H9 (cell line): ENCODE measurements around the gene YAF2. TPM values are rescaled to one million over a fixed set of nuclear protein-coding genes. Genes with fewer than 3 reads are reported as not detected.

Experiments used
- DNase-seq: peaks from one replicate; pipeline ENCODE4 v3.0.0-alpha.2; 2017
- H2AFZ ChIP-seq: one replicate; pipeline ENCODE4 v1.6.1; 2013; ENCODE audit warnings: mild to moderate bottlenecking, low read length, control low read depth, moderate library complexity
- H2AK5ac ChIP-seq: 2 replicates; pipeline ENCODE4 v1.6.1; 2013; ENCODE audit warnings: low read length, control low read depth, mixed read lengths; ENCODE audit not compliant: insufficient read length
- H2BK120ac ChIP-seq: one replicate; pipeline ENCODE4 v1.6.1; 2013; ENCODE audit warnings: low read depth, mild to moderate bottlenecking, low read length, control low read depth, inconsistent platforms; ENCODE audit not compliant: poor library complexity, severe bottlenecking
- H2BK12ac ChIP-seq: 2 replicates; pipeline ENCODE4 v1.6.1; 2013; ENCODE audit warnings: low read length, control low read depth, mixed read lengths, low read depth; ENCODE audit not compliant: insufficient read length
- H2BK15ac ChIP-seq: 2 replicates; pipeline ENCODE4 v1.6.1; 2013; ENCODE audit warnings: low read depth, low read length, control low read depth
- H2BK20ac ChIP-seq: one replicate; pipeline ENCODE4 v1.6.1; 2013; ENCODE audit warnings: low read depth, mild to moderate bottlenecking, low read length, control low read depth, inconsistent platforms; ENCODE audit not compliant: poor library complexity, severe bottlenecking
- H2BK5ac ChIP-seq: 2 replicates; pipeline ENCODE4 v1.6.1; 2013; ENCODE audit warnings: low read length, control low read depth, mixed read lengths; ENCODE audit not compliant: insufficient read length
- H3K14ac ChIP-seq: 2 replicates; pipeline ENCODE4 v1.6.1; 2013; ENCODE audit warnings: low read length, control low read depth; ENCODE audit not compliant: insufficient read depth
- H3K18ac ChIP-seq: 2 replicates; pipeline ENCODE4 v1.6.1; 2013; ENCODE audit warnings: low read depth, mild to moderate bottlenecking, mixed read lengths, low read length, control low read depth; ENCODE audit not compliant: insufficient read length
- H3K23ac ChIP-seq: 2 replicates; pipeline ENCODE4 v1.6.1; 2013; ENCODE audit warnings: low read length, control low read depth, mixed read lengths, low read depth; ENCODE audit not compliant: insufficient read length
- H3K23me2 ChIP-seq: 2 replicates; pipeline ENCODE4 v1.6.1; 2013; ENCODE audit warnings: low read depth, mild to moderate bottlenecking, mixed read lengths, low read length, control low read depth; ENCODE audit not compliant: insufficient read length, poor library complexity, severe bottlenecking
- H3K27ac ChIP-seq: 2 replicates; pipeline ENCODE4 v1.5.1; 2013; ENCODE audit warnings: low read length, control low read depth, mixed read lengths, low read depth; ENCODE audit not compliant: insufficient read length
- H3K27me3 ChIP-seq: 2 replicates; pipeline ENCODE4 v1.6.1; 2013; ENCODE audit warnings: low read length, control low read depth, inconsistent platforms; ENCODE audit not compliant: insufficient read depth
- H3K4ac ChIP-seq: 2 replicates; pipeline ENCODE4 v1.6.1; 2013; ENCODE audit warnings: low read depth, mild to moderate bottlenecking, control low read depth, inconsistent platforms, low read length, moderate library complexity
- H3K4me1 ChIP-seq: 2 replicates; pipeline ENCODE4 v1.6.1; 2013; ENCODE audit warnings: low read length, control low read depth, inconsistent platforms; ENCODE audit not compliant: insufficient read depth
- H3K4me2 ChIP-seq: 2 replicates; pipeline ENCODE4 v1.6.1; 2013; ENCODE audit warnings: low read length, control low read depth, mixed read lengths; ENCODE audit not compliant: insufficient read length, insufficient read depth
- H3K56ac ChIP-seq: 2 replicates; pipeline ENCODE4 v1.6.1; 2013; ENCODE audit warnings: low read depth, mild to moderate bottlenecking, mixed read lengths, low read length, control low read depth; ENCODE audit not compliant: insufficient read length
- H3K79me1 ChIP-seq: 2 replicates; pipeline ENCODE4 v1.6.1; 2013; ENCODE audit warnings: low read depth, mild to moderate bottlenecking, moderate library complexity, low read length, control low read depth, inconsistent platforms; ENCODE audit not compliant: insufficient read depth, poor library complexity, severe bottlenecking
- H3K79me2 ChIP-seq: 2 replicates; pipeline ENCODE4 v1.6.1; 2013; ENCODE audit warnings: low read length, control low read depth, inconsistent platforms; ENCODE audit not compliant: insufficient read depth
- H3K9ac ChIP-seq: 2 replicates; pipeline ENCODE4 v1.6.1; 2013; ENCODE audit warnings: low read length, control low read depth, mixed read lengths; ENCODE audit not compliant: insufficient read length; ENCODE audit errors: extremely low read depth
- H3K9me3 ChIP-seq: one replicate; pipeline ENCODE4 v1.6.1; 2013; ENCODE audit warnings: low read depth, low read length, inconsistent platforms; ENCODE audit not compliant: control insufficient read depth
- H3T11ph ChIP-seq: one replicate; pipeline ENCODE4 v1.6.1; 2013; ENCODE audit warnings: mild to moderate bottlenecking, low read length, control low read depth, inconsistent platforms
- H4K20me1 ChIP-seq: one replicate; pipeline ENCODE4 v1.6.1; 2013; ENCODE audit not compliant: control insufficient read depth, insufficient read length, insufficient read depth
- H4K5ac ChIP-seq: 2 replicates; pipeline ENCODE4 v1.6.1; 2013; ENCODE audit warnings: low read depth, mild to moderate bottlenecking, mixed read lengths, low read length, control low read depth; ENCODE audit not compliant: insufficient read length
- H4K8ac ChIP-seq: replicated peaks from 2 replicates; pipeline ENCODE4 v1.6.1; 2013; ENCODE audit warnings: low read length, control low read depth, mixed read lengths, low read depth; ENCODE audit not compliant: insufficient read length
- H4K91ac ChIP-seq: 2 replicates; pipeline ENCODE4 v1.6.1; 2013; ENCODE audit warnings: low read depth, mild to moderate bottlenecking, moderate library complexity, mixed read lengths, low read length, control low read depth; ENCODE audit not compliant: insufficient read length
- H3K27ac Mint-ChIP-seq, 3 experiments: 2 replicates in 2 of 3; 3 replicates in 1 of 3; pipeline ENCODE4 v1.8.0; 2020 to 2021; ENCODE audit warnings: mixed read lengths in 3 of 3, mild to moderate bottlenecking in 1 of 3, moderate library complexity in 1 of 3
- H3K27me3 Mint-ChIP-seq: 2 replicates; pipeline ENCODE4 v1.8.0; 2021; ENCODE audit warnings: low read depth, mild to moderate bottlenecking, moderate library complexity, mixed read lengths
- H3K36me3 Mint-ChIP-seq, 3 experiments: 2 replicates in 2 of 3; 3 replicates in 1 of 3; pipeline ENCODE4 v1.8.0; 2020 to 2021; ENCODE audit warnings: low read depth in 3 of 3, mixed read lengths in 3 of 3; ENCODE audit not compliant: insufficient read depth in 1 of 3
- H3K4me1 Mint-ChIP-seq, 2 experiments: 2 replicates each; pipeline ENCODE4 v1.8.0; 2020; ENCODE audit warnings: mixed read lengths in 2 of 2
- H3K4me3 Mint-ChIP-seq, 2 experiments: 2 replicates in 1 of 2; 3 replicates in 1 of 2; pipeline ENCODE4 v1.8.0; 2020 to 2021; ENCODE audit warnings: mild to moderate bottlenecking in 2 of 2, mixed read lengths in 2 of 2, moderate library complexity in 1 of 2
- H3K9me3 Mint-ChIP-seq, 2 experiments: 2 replicates in 1 of 2; 3 replicates in 1 of 2; pipeline ENCODE4 v1.8.0; 2020; ENCODE audit warnings: mild to moderate bottlenecking in 2 of 2, mixed read lengths in 2 of 2, moderate library complexity in 1 of 2
- CTCF ChIP-seq: fragments of 200-600 bp; sonication (generic); conservative IDR thresholded peaks from 3 replicates; pipeline ENCODE4 v1.8.0; 2021; ENCODE audit warnings: antibody characterized with exemption, mild to moderate bottlenecking
- total RNA-seq: library from RNA; stranded (reverse); gene quantifications from 2 replicates; pipeline ENCODE4 v1.2.1, GENCODE V29; 2021

The YAF2 gene
- total RNA-seq, 1 experiment from 2014 or later, result 1.9 TPM

GRCh38 chr12:42199007-42199406 is 39.0 kb downstream of the YAF2 start:
- Histone ChIP-seq H3K4me2 (no peak overlapping the region), H3K79me1 (no peaks in the 10 kb centered on the region), H2BK120ac (no peak overlapping the region), H3T11ph (no peak overlapping the region), H3K4me1 (no peaks in the 10 kb centered on the region), H3K9ac (no peak overlapping the region), H3K4ac (no peak overlapping the region), H2AFZ (no peak overlapping the region), H3K56ac (no peak overlapping the region), H3K18ac (no peak overlapping the region), H4K20me1 (no peaks in the 10 kb centered on the region), H2AK5ac (no peak overlapping the region), H4K91ac (no peak overlapping the region), H2BK5ac (no peak overlapping the region), H2BK12ac (no peak overlapping the region), H3K27ac (no peak overlapping the region), H2BK20ac (no peak overlapping the region), H3K14ac (no peak overlapping the region), H3K23ac (no peak overlapping the region), H3K23me2 (no peaks in the 10 kb centered on the region), H4K8ac (no peak overlapping the region), H3K79me2 (no peaks in the 10 kb centered on the region), H3K9me3 (no peaks in the 10 kb centered on the region), H3K27me3 (no peaks in the 10 kb centered on the region), H4K5ac (no peak overlapping the region), H2BK15ac (no peak overlapping the region)
- DNase-seq, result no peak
- Mint-ChIP-seq H3K27me3 (peaks cover 8% of the 10 kb centered on the region), H3K4me3 (no peak overlapping the region), H3K4me1 (peaks cover 0 to 9% of the 10 kb centered on the region in 2 experiments; a peak in 2 of 4 replicates), H3K9me3 (no peaks in the 10 kb centered on the region), H3K27ac (no peak overlapping the region), H3K36me3 (no peaks in the 10 kb centered on the region)
- no peak for TF ChIP-seq CTCF
